GM18526 (cell line): ENCODE data around the gene FLCN.

Experiments used
- POLR2A ChIP-seq: IDR thresholded peaks from 3 replicates; pipeline ENCODE4 v1.6.1; 2011; ENCODE audit not compliant: insufficient read length; ENCODE audit errors: extremely low read depth

The FLCN gene

GRCh38 chr17:17242246-17242645 is 5.3 kb upstream of the FLCN start:
- TF ChIP-seq POLR2A = no peak

DNA sequence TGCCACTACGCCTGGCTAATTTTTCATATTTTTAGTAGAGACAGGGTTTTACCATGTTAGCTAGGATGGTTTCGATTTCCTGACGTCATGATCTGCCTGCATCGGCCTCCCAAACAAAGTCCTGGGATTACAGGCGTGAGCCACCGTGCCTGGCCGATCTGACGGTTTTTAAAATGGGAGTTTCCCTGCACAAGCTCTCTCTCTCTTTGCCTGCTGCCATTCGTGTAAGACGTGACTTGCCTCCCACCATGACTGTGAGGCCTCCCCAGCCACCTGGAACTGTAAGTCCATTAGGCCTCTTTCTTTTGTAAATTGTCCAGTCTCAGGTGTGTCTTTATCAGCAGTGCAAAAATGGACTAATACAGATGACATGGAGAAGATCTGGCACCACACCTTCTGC is 4.7 kb upstream of the FLCN start:
- no peak for TF ChIP-seq POLR2A

- TF ChIP-seq POLR2A = no peak
Measured at GRCh38 chr17:17239832-17240231, 2.9 kb upstream of the FLCN start.

DNA sequence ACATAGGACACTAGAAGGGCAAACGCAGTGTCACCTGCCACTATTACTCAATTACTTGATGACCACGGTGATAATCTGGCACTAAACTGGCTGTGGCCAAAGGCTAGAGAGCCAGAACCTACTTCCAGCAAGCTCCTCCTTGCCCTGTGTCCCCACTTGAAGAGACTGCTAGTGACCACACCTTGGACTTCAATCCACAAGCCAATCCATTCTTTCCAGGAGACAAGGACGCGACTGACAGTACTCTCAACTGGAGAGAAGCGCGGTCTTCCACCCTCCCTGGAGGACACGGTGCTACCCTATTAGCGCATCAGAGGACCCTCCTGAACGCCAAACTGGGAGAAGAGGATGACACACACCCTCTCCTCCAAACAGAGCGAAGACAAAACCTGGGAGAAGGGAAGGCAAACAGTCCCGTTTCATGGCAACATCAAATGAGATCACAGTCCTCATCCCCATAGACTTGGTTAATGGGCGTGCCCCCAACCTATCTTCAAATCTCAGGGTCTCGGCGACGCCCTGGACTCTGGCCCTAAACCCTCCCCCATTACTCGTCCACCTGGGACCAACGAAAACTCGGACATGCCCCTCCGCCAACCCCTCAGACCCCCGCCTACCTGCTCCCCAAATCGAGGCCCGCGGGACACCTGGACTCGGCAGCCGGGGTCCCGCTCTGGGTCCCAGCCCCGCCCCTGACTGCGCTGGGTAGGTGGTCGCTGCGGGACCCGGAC is 508 bp downstream of the FLCN start:
- no peak for TF ChIP-seq POLR2A

- TF ChIP-seq POLR2A = no peak
Measured at GRCh38 chr17:17235212-17236174, 1.5 kb downstream of the FLCN start.

GRCh38 chr17:17232303-17232621 is 4.7 kb downstream of the FLCN start:
- TF ChIP-seq POLR2A = no peak

DNA sequence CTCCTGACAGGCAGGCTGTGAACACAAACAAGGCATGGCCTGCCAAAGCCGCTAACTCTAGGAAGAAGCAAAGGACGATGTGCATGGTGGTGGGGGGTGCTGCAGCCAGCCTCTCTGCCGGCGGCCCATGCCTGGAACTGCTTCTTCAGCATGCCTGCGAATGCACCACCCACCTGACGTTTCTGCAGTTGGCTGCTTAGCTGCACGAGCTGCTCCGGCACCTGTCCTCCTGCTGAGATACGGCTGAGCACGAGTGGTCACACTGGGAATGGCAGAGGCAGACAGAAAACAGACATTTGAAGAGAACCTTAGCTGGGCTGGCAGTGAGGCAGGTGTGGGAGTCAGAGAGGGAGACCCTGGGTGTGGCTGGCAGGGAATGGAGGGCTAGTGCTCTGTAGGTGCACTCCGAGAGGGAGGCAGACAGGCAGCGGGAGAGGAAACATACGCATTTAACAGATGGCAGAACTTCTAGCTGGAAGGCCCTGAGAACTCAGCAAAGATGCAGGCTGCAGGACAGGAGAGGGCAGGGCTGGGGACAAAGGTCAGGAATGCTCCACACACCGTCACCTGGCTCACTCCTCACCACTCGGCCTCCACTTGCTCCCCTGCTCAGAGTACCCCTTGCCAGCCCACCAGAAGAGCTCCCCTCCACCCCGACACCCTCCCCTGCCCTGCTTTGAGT is 5.2 kb downstream of the FLCN start:
- no peak for TF ChIP-seq POLR2A

GRCh38 chr17:17229416-17230384 is 7.3 kb downstream of the FLCN start:
- no peak for TF ChIP-seq POLR2A

- TF ChIP-seq POLR2A = no peak
Measured at GRCh38 chr17:17228521-17229279, 8.3 kb downstream of the FLCN start.

- no peak for TF ChIP-seq POLR2A
Measured at GRCh38 chr17:17227608-17228520, 9.1 kb downstream of the FLCN start.

- no peak for TF ChIP-seq POLR2A
Measured at GRCh38 chr17:17226451-17227265, 10.3 kb downstream of the FLCN start.

GRCh38 chr17:17225901-17226300 is 11.1 kb downstream of the FLCN start:
- TF ChIP-seq POLR2A = no peak
